ENCODE results near the gene MAF. TPM values are rescaled to one million over a fixed set of nuclear protein-coding genes. Genes with fewer than 3 reads are reported as not detected.

The MAF gene
- total and polyA plus RNA-seq, 9 of the 15 experiments (the other 6 are each of a cell fraction or from before 2014, with no cell fraction given), result 0.01 to 0.18 TPM; not detected in 7

DNA sequence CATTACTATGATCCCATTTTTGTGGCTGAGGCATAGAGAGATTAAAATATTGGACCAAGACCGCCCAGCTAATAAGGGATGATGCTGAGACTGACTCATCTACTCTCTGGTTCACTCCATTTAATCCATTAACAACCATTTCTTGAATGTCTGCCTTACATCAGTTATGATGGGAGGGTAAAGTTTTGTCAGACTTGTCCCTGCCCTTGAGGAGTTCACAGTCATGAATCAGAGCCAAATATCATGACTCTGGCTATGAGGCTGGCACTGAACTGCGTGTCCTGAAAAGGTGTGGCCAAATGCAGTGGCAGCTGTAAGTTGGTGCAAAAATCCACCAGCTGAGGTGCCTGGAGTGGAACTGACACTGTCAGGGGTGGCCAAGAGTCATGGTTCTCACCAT is 35.0 kb upstream of the MAF start:
- WGBS (ENCODE audit: insufficient coverage, low coverage, missing lambda C conversion rate), result 0% methylated on average over 2 of the region's 2 CpGs
- in situ Hi-C loops (cut with MboI), result no loop called here
- ChIA-PET POLR2A (no interaction called here), CTCF (ENCODE audit: low intra/inter-chr PET ratio) (no interaction called here)
- H3K79me2 ChIP-seq (ENCODE audit: control insufficient read depth, insufficient read depth, low read length), result no peaks in the 10 kb centered on the region
- no peak overlapping the region for H3K4me2 ChIP-seq (ENCODE audit: insufficient read depth, low read length)
- no peaks in the 10 kb centered on the region for H3K36me3 ChIP-seq (ENCODE audit: control insufficient read depth, insufficient read depth, low read length)
- ATAC-seq (no peak), FAIRE-seq (no peak), DNase-seq (ENCODE audit: extremely low read depth in 1 of 4, low spot score in 3 of 4) (no peak)
- peaks cover 5 to 22% of the 10 kb centered on the region in 2 experiments; a peak in 3 of 5 replicates for H3K27me3 ChIP-seq (ENCODE audit: control insufficient read depth in 2 of 2, insufficient read depth in 2 of 2, low read length in 2 of 2)
- H2AFZ ChIP-seq (ENCODE audit: low read depth, low read length), result no peak overlapping the region
- H3K9me3 ChIP-seq (replicated peaks; ENCODE audit: control insufficient read depth, insufficient read depth, low read depth, low read length), result no peaks in the 10 kb centered on the region
- H4K20me1 ChIP-seq (replicated peaks; ENCODE audit: control insufficient read depth, insufficient read depth, low read length), result no peaks in the 10 kb centered on the region
- no peak overlapping the region for H3K9ac ChIP-seq (ENCODE audit: insufficient read depth in 1 of 2, low read depth in 2 of 2, low read length in 2 of 2)
- intact Hi-C loops (cut with micrococcal nuclease), result no loop called here
- BruUV-seq (replicated peaks), result no TSS peak
- no peak overlapping the region for H3K4me3 ChIP-seq
- no peak for TF ChIP-seq BMI1 (IDR thresholded peaks at IDR 0.05; ENCODE audit: low read length)
- TF ChIP-seq, protein P1, sequence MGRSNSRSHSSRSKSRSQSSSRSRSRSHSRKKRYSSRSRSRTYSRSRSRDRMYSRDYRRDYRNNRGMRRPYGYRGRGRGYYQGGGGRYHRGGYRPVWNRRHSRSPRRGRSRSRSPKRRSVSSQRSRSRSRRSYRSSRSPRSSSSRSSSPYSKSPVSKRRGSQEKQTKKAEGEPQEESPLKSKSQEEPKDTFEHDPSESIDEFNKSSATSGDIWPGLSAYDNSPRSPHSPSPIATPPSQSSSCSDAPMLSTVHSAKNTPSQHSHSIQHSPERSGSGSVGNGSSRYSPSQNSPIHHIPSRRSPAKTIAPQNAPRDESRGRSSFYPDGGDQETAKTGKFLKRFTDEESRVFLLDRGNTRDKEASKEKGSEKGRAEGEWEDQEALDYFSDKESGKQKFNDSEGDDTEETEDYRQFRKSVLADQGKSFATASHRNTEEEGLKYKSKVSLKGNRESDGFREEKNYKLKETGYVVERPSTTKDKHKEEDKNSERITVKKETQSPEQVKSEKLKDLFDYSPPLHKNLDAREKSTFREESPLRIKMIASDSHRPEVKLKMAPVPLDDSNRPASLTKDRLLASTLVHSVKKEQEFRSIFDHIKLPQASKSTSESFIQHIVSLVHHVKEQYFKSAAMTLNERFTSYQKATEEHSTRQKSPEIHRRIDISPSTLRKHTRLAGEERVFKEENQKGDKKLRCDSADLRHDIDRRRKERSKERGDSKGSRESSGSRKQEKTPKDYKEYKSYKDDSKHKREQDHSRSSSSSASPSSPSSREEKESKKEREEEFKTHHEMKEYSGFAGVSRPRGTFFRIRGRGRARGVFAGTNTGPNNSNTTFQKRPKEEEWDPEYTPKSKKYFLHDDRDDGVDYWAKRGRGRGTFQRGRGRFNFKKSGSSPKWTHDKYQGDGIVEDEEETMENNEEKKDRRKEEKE (IDR thresholded peaks at IDR 0.05; ENCODE audit: borderline replicate concordance in 1 of 2, control insufficient read depth in 1 of 2, low read depth in 2 of 2, low read length in 1 of 2), result no peak
- TF ChIP-seq HDAC6 (IDR thresholded peaks at IDR 0.05; ENCODE audit: low read depth, low read length), result no peak
- TF ChIP-seq SIX5 (IDR thresholded peaks at IDR 0.05; ENCODE audit: borderline replicate concordance in 1 of 2, insufficient read depth in 1 of 2, low read depth in 1 of 2, low read length in 2 of 2), result no peak
- no peak for TF ChIP-seq DMBX1 (CRISPR knock-in tag; IDR thresholded peaks at IDR 0.05; ENCODE audit: borderline replicate concordance)
- no peak for TF ChIP-seq FOS (IDR thresholded peaks at IDR 0.05; ENCODE audit: extremely low read depth, insufficient read length)
- TF ChIP-seq, protein P2, sequence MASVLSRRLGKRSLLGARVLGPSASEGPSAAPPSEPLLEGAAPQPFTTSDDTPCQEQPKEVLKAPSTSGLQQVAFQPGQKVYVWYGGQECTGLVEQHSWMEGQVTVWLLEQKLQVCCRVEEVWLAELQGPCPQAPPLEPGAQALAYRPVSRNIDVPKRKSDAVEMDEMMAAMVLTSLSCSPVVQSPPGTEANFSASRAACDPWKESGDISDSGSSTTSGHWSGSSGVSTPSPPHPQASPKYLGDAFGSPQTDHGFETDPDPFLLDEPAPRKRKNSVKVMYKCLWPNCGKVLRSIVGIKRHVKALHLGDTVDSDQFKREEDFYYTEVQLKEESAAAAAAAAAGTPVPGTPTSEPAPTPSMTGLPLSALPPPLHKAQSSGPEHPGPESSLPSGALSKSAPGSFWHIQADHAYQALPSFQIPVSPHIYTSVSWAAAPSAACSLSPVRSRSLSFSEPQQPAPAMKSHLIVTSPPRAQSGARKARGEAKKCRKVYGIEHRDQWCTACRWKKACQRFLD (CRISPR knock-in tag; IDR thresholded peaks at IDR 0.05), result no peak
- TF ChIP-seq FOXA1 (IDR thresholded peaks at IDR 0.05; ENCODE audit: borderline replicate concordance), result no peak
- TF ChIP-seq, protein P3, sequence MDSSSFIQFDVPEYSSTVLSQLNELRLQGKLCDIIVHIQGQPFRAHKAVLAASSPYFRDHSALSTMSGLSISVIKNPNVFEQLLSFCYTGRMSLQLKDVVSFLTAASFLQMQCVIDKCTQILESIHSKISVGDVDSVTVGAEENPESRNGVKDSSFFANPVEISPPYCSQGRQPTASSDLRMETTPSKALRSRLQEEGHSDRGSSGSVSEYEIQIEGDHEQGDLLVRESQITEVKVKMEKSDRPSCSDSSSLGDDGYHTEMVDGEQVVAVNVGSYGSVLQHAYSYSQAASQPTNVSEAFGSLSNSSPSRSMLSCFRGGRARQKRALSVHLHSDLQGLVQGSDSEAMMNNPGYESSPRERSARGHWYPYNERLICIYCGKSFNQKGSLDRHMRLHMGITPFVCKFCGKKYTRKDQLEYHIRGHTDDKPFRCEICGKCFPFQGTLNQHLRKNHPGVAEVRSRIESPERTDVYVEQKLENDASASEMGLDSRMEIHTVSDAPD (CRISPR knock-in tag; IDR thresholded peaks at IDR 0.05), result no peak
- no peak for TF ChIP-seq ZNF184 (CRISPR knock-in tag; IDR thresholded peaks at IDR 0.05)
- no peak for TF ChIP-seq NELFE (IDR thresholded peaks at IDR 0.05; ENCODE audit: insufficient read depth, insufficient read length)
- H3K4me1 ChIP-seq (replicated peaks in 1 of 2; ENCODE audit: control insufficient read depth in 2 of 2, insufficient read depth in 2 of 2, low read length in 2 of 2), result no peaks in the 10 kb centered on the region
- no peak overlapping the region for H3K27ac ChIP-seq (ENCODE audit: extremely low read depth, low read depth, low read length)
- H3K9me1 ChIP-seq (ENCODE audit: control insufficient read depth, insufficient read depth, low read length), result no peaks in the 10 kb centered on the region
